Measurements from ENCODE around the gene CEP112.

CEP112 gene

GRCh38 chr17:65931246-65932149, 260.4 kb downstream of the CEP112 start:
- Histone ChIP-seq H3K4me3 (ENCODE audit: low read depth, low read length) (no peak overlapping the region), H3K27me3 (ENCODE audit: control insufficient read depth, insufficient read depth, low read length) (no peaks in the 10 kb centered on the region), H3K9me3 (ENCODE audit: control insufficient read depth, insufficient read depth, low read depth, low read length) (peaks cover 27% of the 10 kb centered on the region), H3K36me3 (ENCODE audit: control insufficient read depth, insufficient read depth, low read length) (no peaks in the 10 kb centered on the region), H3K4me1 (ENCODE audit: control insufficient read depth, insufficient read depth, low read length) (no peaks in the 10 kb centered on the region), H3K27ac (ENCODE audit: low read depth, low read length) (no peak overlapping the region), H3K9ac (ENCODE audit: low read length) (no peak overlapping the region)

GRCh38 chr17:65930140-65930730, 261.7 kb downstream of the CEP112 start:
- H3K27me3 ChIP-seq (ENCODE audit: control insufficient read depth, insufficient read depth, low read length) = no peaks in the 10 kb centered on the region
- H3K4me3 ChIP-seq (ENCODE audit: low read depth, low read length) = no peak overlapping the region
- no peaks in the 10 kb centered on the region for H3K4me1 ChIP-seq (ENCODE audit: control insufficient read depth, insufficient read depth, low read length)
- H3K36me3 ChIP-seq (ENCODE audit: control insufficient read depth, insufficient read depth, low read length) = no peaks in the 10 kb centered on the region
- no peak overlapping the region for H3K27ac ChIP-seq (ENCODE audit: low read depth, low read length)
- H3K9ac ChIP-seq (ENCODE audit: low read length) = no peak overlapping the region
- H3K9me3 ChIP-seq (ENCODE audit: control insufficient read depth, insufficient read depth, low read depth, low read length) = peaks cover 22% of the 10 kb centered on the region

- no peak overlapping the region for H3K9ac ChIP-seq (ENCODE audit: low read length)
- H3K4me3 ChIP-seq (ENCODE audit: low read depth, low read length) = no peak overlapping the region
These were observed 265.3 kb downstream of the CEP112 start for GRCh38 chr17:65926599-65926998.

GRCh38 chr17:65925606-65926307, 266.2 kb downstream of the CEP112 start:
- Histone ChIP-seq H3K9ac (ENCODE audit: low read length) (no peak overlapping the region), H3K27me3 (ENCODE audit: control insufficient read depth, insufficient read depth, low read length) (no peaks in the 10 kb centered on the region), H3K4me3 (ENCODE audit: low read depth, low read length) (no peak overlapping the region), H3K4me1 (ENCODE audit: control insufficient read depth, insufficient read depth, low read length) (peaks cover 3% of the 10 kb centered on the region; the same call in 1 of the 2 replicates), H3K9me3 (ENCODE audit: control insufficient read depth, insufficient read depth, low read depth, low read length) (no peaks in the 10 kb centered on the region), H3K36me3 (ENCODE audit: control insufficient read depth, insufficient read depth, low read length) (no peaks in the 10 kb centered on the region), H3K27ac (ENCODE audit: low read depth, low read length) (no peak overlapping the region)

More at GRCh38 chr17:65926599-65926998, 265.3 kb downstream of the CEP112 start:
- H3K4me1 ChIP-seq (ENCODE audit: control insufficient read depth, insufficient read depth, low read length) = no peaks in the 10 kb centered on the region
- no peak overlapping the region for H3K27ac ChIP-seq (ENCODE audit: low read depth, low read length)
- no peaks in the 10 kb centered on the region for H3K36me3 ChIP-seq (ENCODE audit: control insufficient read depth, insufficient read depth, low read length)
- no peaks in the 10 kb centered on the region for H3K27me3 ChIP-seq (ENCODE audit: control insufficient read depth, insufficient read depth, low read length)
- peaks cover under 1% of the 10 kb centered on the region; the same call in 1 of the 2 replicates for H3K9me3 ChIP-seq (ENCODE audit: control insufficient read depth, insufficient read depth, low read depth, low read length)

- Histone ChIP-seq H3K27me3 (ENCODE audit: control insufficient read depth, insufficient read depth, low read length) (no peaks in the 10 kb centered on the region), H3K9ac (ENCODE audit: low read length) (no peak overlapping the region), H3K4me1 (ENCODE audit: control insufficient read depth, insufficient read depth, low read length) (peaks cover 15% of the 10 kb centered on the region), H3K36me3 (ENCODE audit: control insufficient read depth, insufficient read depth, low read length) (no peaks in the 10 kb centered on the region), H3K4me3 (ENCODE audit: low read depth, low read length) (no peak overlapping the region), H3K27ac (ENCODE audit: low read depth, low read length) (no peak overlapping the region), H3K9me3 (ENCODE audit: control insufficient read depth, insufficient read depth, low read depth, low read length) (no peaks in the 10 kb centered on the region)
These were observed 270.9 kb downstream of the CEP112 start for GRCh38 chr17:65920996-65921395.

- Histone ChIP-seq H3K4me1 (ENCODE audit: control insufficient read depth, insufficient read depth, low read length) (peaks cover 15% of the 10 kb centered on the region), H3K9me3 (ENCODE audit: control insufficient read depth, insufficient read depth, low read depth, low read length) (no peaks in the 10 kb centered on the region), H3K27ac (ENCODE audit: low read depth, low read length) (no peak overlapping the region), H3K36me3 (ENCODE audit: control insufficient read depth, insufficient read depth, low read length) (no peaks in the 10 kb centered on the region), H3K27me3 (ENCODE audit: control insufficient read depth, insufficient read depth, low read length) (no peaks in the 10 kb centered on the region), H3K9ac (ENCODE audit: low read length) (no peak overlapping the region), H3K4me3 (ENCODE audit: low read depth, low read length) (no peak overlapping the region)
These were observed 273.0 kb downstream of the CEP112 start for GRCh38 chr17:65918916-65919315.

GRCh38 chr17:65918500-65918899, 273.4 kb downstream of the CEP112 start:
- no peak overlapping the region for H3K27ac ChIP-seq (ENCODE audit: low read depth, low read length)
- no peak overlapping the region for H3K9ac ChIP-seq (ENCODE audit: low read length)
- H3K4me3 ChIP-seq (ENCODE audit: low read depth, low read length) = no peak overlapping the region
- H3K36me3 ChIP-seq (ENCODE audit: control insufficient read depth, insufficient read depth, low read length) = no peaks in the 10 kb centered on the region
- no peaks in the 10 kb centered on the region for H3K9me3 ChIP-seq (ENCODE audit: control insufficient read depth, insufficient read depth, low read depth, low read length)
- H3K4me1 ChIP-seq (ENCODE audit: control insufficient read depth, insufficient read depth, low read length) = peaks cover 15% of the 10 kb centered on the region
- no peaks in the 10 kb centered on the region for H3K27me3 ChIP-seq (ENCODE audit: control insufficient read depth, insufficient read depth, low read length)

GRCh38 chr17:65917560-65917959, 274.4 kb downstream of the CEP112 start:
- H3K9me3 ChIP-seq (ENCODE audit: control insufficient read depth, insufficient read depth, low read depth, low read length) = no peaks in the 10 kb centered on the region
- no peak overlapping the region for H3K9ac ChIP-seq (ENCODE audit: low read length)
- peaks cover 15% of the 10 kb centered on the region for H3K4me1 ChIP-seq (ENCODE audit: control insufficient read depth, insufficient read depth, low read length)
- H3K27ac ChIP-seq (ENCODE audit: low read depth, low read length) = no peak overlapping the region
- H3K4me3 ChIP-seq (ENCODE audit: low read depth, low read length) = no peak overlapping the region
- no peaks in the 10 kb centered on the region for H3K27me3 ChIP-seq (ENCODE audit: control insufficient read depth, insufficient read depth, low read length)
- H3K36me3 ChIP-seq (ENCODE audit: control insufficient read depth, insufficient read depth, low read length) = no peaks in the 10 kb centered on the region

- Histone ChIP-seq H3K27ac (ENCODE audit: low read depth, low read length) (no peak overlapping the region), H3K27me3 (ENCODE audit: control insufficient read depth, insufficient read depth, low read length) (no peaks in the 10 kb centered on the region), H3K9me3 (ENCODE audit: control insufficient read depth, insufficient read depth, low read depth, low read length) (no peaks in the 10 kb centered on the region), H3K9ac (ENCODE audit: low read length) (no peak overlapping the region), H3K36me3 (ENCODE audit: control insufficient read depth, insufficient read depth, low read length) (no peaks in the 10 kb centered on the region), H3K4me3 (ENCODE audit: low read depth, low read length) (no peak overlapping the region), H3K4me1 (ENCODE audit: control insufficient read depth, insufficient read depth, low read length) (peaks cover 15% of the 10 kb centered on the region)
These were observed 275.5 kb downstream of the CEP112 start for GRCh38 chr17:65916425-65916824.

- Histone ChIP-seq H3K4me3 (ENCODE audit: low read depth, low read length) (no peak overlapping the region), H3K9ac (ENCODE audit: low read length) (no peak overlapping the region), H3K27ac (ENCODE audit: low read depth, low read length) (no peak overlapping the region), H3K9me3 (ENCODE audit: control insufficient read depth, insufficient read depth, low read depth, low read length) (peaks cover 8% of the 10 kb centered on the region; the same call in 1 of the 2 replicates), H3K36me3 (ENCODE audit: control insufficient read depth, insufficient read depth, low read length) (no peaks in the 10 kb centered on the region), H3K4me1 (ENCODE audit: control insufficient read depth, insufficient read depth, low read length) (peaks cover 10% of the 10 kb centered on the region), H3K27me3 (ENCODE audit: control insufficient read depth, insufficient read depth, low read length) (no peaks in the 10 kb centered on the region)
These were observed 277.1 kb downstream of the CEP112 start for GRCh38 chr17:65914784-65915342.

All from HUES6 (cell line).